ENCODE measurements around the gene REG4. TPM values are rescaled to one million over a fixed set of nuclear protein-coding genes. Genes with fewer than 3 reads are reported as not detected.

The REG4 gene
- polyA plus RNA-seq, 2 of the 4 experiments (the other 2 are of a cell fraction) = not detected

DNA sequence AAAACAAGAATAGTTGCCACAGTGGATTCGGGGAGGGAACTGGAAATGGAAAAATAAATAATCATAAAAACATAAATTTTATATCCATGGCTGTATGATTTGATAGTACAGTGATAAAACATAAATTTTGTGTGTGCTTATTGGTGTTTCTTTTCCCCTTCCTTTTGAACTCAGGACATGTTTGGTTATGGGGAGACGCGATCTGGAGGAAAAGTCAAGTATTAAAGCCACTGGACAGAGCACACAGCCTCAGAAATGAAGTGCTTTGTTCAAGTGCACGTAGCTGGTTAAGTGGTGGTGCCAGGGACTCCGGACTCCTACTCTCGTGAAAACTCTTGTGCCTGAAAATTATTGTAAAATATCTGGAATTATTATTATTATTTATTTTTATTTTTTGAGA, 32.9 kb downstream of the REG4 start:
- Histone ChIP-seq H3K9me3 (no peaks in the 10 kb centered on the region), H3K4me1 (no peaks in the 10 kb centered on the region; the same call in 2 of the 3 replicates), H3K27ac (no peak overlapping the region), H3K4me2 (peak overlapping the region; percentile 63), H3K4me3 (peak overlapping the region; percentile 26; the same call in 2 of the 3 replicates)
- DNase-seq (ENCODE audit: low read depth in 1 of 2, low spot score in 1 of 2) (no peak), ATAC-seq (no peak), FAIRE-seq (no peak)
- CTCF ChIA-PET = interaction anchor here (1.3 kb wide), 1 partner anchor 35 kb away, joined by 3 read pairs; no protein-coding TSS in a partner anchor
- TF ChIP-seq HMGXB4 (CRISPR knock-in tag; IDR thresholded peaks at IDR 0.05; ENCODE audit: borderline replicate concordance) (no peak), FOSB (CRISPR knock-in tag; IDR thresholded peaks at IDR 0.05) (no peak), BCL3 (IDR thresholded peaks at IDR 0.05) (no peak), POLR2A (IDR thresholded peaks at IDR 0.05; ENCODE audit: low read length) (no peak), ZNF302 (CRISPR knock-in tag; IDR thresholded peaks at IDR 0.05) (no peak), MAFK (IDR thresholded peaks at IDR 0.05; ENCODE audit: partially characterized antibody) (no peak), ESRRA (IDR thresholded peaks at IDR 0.05; ENCODE audit: borderline replicate concordance, low read length) (no peak), ZFP36 (IDR thresholded peaks at IDR 0.05; ENCODE audit: borderline replicate concordance, partially characterized antibody) (no peak), PHF8 (IDR thresholded peaks at IDR 0.05; ENCODE audit: borderline replicate concordance, low read depth) (no peak)
- TF ChIP-seq, protein P1, sequence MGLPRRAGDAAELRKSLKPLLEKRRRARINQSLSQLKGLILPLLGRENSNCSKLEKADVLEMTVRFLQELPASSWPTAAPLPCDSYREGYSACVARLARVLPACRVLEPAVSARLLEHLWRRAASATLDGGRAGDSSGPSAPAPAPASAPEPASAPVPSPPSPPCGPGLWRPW (IDR thresholded peaks at IDR 0.05) = no peak
- POLR2A ChIA-PET = no interaction called here
- 60% methylated on average over 6 of the region's 6 CpGs for WGBS (ENCODE audit: missing lambda C conversion rate)

GRCh38 chr1:119774746-119775490, 36.3 kb downstream of the REG4 start:
- WGBS (ENCODE audit: missing lambda C conversion rate) = 58% methylated on average over 7 of the region's 7 CpGs
- no peak for ATAC-seq
- Histone ChIP-seq H3K4me2 (no peak overlapping the region), H3K9me3 (no peaks in the 10 kb centered on the region), H3K27ac (no peak overlapping the region), H3K4me1 (no peaks in the 10 kb centered on the region; the same call in 2 of the 3 replicates), H3K4me3 (no peak overlapping the region)
- no peak for FAIRE-seq
- no peak for TF ChIP-seq MAX (IDR thresholded peaks at IDR 0.05)
- TF ChIP-seq, protein P2, sequence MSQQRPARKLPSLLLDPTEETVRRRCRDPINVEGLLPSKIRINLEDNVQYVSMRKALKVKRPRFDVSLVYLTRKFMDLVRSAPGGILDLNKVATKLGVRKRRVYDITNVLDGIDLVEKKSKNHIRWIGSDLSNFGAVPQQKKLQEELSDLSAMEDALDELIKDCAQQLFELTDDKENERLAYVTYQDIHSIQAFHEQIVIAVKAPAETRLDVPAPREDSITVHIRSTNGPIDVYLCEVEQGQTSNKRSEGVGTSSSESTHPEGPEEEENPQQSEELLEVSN (IDR thresholded peaks at IDR 0.05; ENCODE audit: borderline replicate concordance, low read depth) = no peak
- no peak for TF ChIP-seq SMC3 (IDR thresholded peaks at IDR 0.05)
- TF ChIP-seq ZSCAN20 (CRISPR knock-in tag; IDR thresholded peaks at IDR 0.05) = no peak
- no peak for TF ChIP-seq RCOR1 (IDR thresholded peaks at IDR 0.05; ENCODE audit: low read depth, low read length)
- TF ChIP-seq REST (IDR thresholded peaks at IDR 0.05) = no peak
- no peak for TF ChIP-seq RARB (CRISPR knock-in tag; IDR thresholded peaks at IDR 0.05)
- no peak for TF ChIP-seq BHLHE40 (IDR thresholded peaks at IDR 0.05; ENCODE audit: low read depth, low read length)
- no peak for TF ChIP-seq ZFP36 (IDR thresholded peaks at IDR 0.05; ENCODE audit: borderline replicate concordance, partially characterized antibody)
- TF ChIP-seq ESRRA (IDR thresholded peaks at IDR 0.05; ENCODE audit: borderline replicate concordance, low read length) = no peak
- TF ChIP-seq, protein P3, sequence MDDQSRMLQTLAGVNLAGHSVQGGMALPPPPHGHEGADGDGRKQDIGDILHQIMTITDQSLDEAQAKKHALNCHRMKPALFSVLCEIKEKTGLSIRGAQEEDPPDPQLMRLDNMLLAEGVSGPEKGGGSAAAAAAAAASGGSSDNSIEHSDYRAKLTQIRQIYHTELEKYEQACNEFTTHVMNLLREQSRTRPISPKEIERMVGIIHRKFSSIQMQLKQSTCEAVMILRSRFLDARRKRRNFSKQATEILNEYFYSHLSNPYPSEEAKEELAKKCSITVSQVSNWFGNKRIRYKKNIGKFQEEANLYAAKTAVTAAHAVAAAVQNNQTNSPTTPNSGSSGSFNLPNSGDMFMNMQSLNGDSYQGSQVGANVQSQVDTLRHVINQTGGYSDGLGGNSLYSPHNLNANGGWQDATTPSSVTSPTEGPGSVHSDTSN (IDR thresholded peaks at IDR 0.05) = no peak
- no peak for TF ChIP-seq JUNB (IDR thresholded peaks at IDR 0.05)
- POLR2A ChIA-PET = no interaction called here
- DNase-seq (ENCODE audit: low read depth in 1 of 2, low spot score in 1 of 2) = no peak
- CTCF ChIA-PET = no interaction called here
